DOHH2 (cell line): ENCODE measurements around the gene DSTYK.

Source experiments
- H3F3A ChIP-seq: fragments of 200-600 bp; sonication (generic), shearing (Covaris generic); 2 replicates; pipeline ENCODE4 v1.6.0; 2016; ENCODE audit warnings: antibody characterized with exemption, mild to moderate bottlenecking; ENCODE audit not compliant: control insufficient read depth, insufficient read depth
- H3K27ac ChIP-seq: fragments of 200-600 bp; sonication (generic); 2 replicates; pipeline ENCODE4 v1.5.1; 2014; ENCODE audit warnings: low read depth, mild to moderate bottlenecking, low read length, moderate library complexity
- H3K27me3 ChIP-seq: fragments of 200-600 bp; sonication (generic); 2 replicates; pipeline ENCODE4 v1.6.1; 2014; ENCODE audit warnings: mild to moderate bottlenecking, low read length, mixed read lengths; ENCODE audit not compliant: control insufficient read depth
- H3K36me3 ChIP-seq: fragments of 200-600 bp; sonication (generic); 2 replicates; pipeline ENCODE4 v1.6.1; 2014; ENCODE audit warnings: mild to moderate bottlenecking, low read length, moderate library complexity, mixed read lengths; ENCODE audit not compliant: control insufficient read depth
- H3K4me1 ChIP-seq: fragments of 200-600 bp; sonication (generic); 2 replicates; pipeline ENCODE4 v1.6.1; 2014; ENCODE audit warnings: mild to moderate bottlenecking, low read length, mixed read lengths; ENCODE audit not compliant: control insufficient read depth
- H3K4me2 ChIP-seq: fragments of 200-600 bp; sonication (generic); 2 replicates; pipeline ENCODE4 v1.6.0; 2014; ENCODE audit warnings: mild to moderate bottlenecking, low read length, moderate library complexity
- H3K4me3 ChIP-seq: fragments of 200-600 bp; sonication (generic); 2 replicates; pipeline ENCODE4 v1.5.1; 2014; ENCODE audit warnings: mild to moderate bottlenecking, low read length, mixed read lengths
- H3K79me2 ChIP-seq: fragments of 200-600 bp; sonication (generic); 2 replicates; pipeline ENCODE4 v1.6.1; 2014; ENCODE audit warnings: mild to moderate bottlenecking, low read length, mixed read lengths; ENCODE audit not compliant: control insufficient read depth
- H3K9me2 ChIP-seq: fragments of 200-600 bp; sonication (generic); replicated peaks from 2 replicates; pipeline ENCODE4 v1.6.1; 2014; ENCODE audit warnings: mild to moderate bottlenecking, low read length, mixed read lengths; ENCODE audit not compliant: control insufficient read depth
- H3K9me3 ChIP-seq: fragments of 200-600 bp; sonication (generic); 2 replicates; pipeline ENCODE4 v1.6.1; 2014; ENCODE audit warnings: antibody characterized with exemption, low read length, mixed read lengths; ENCODE audit not compliant: control insufficient read depth, insufficient read depth
- H4K20me1 ChIP-seq: fragments of 200-600 bp; sonication (generic); 2 replicates; pipeline ENCODE4 v1.6.0; 2014; ENCODE audit warnings: low read depth, mild to moderate bottlenecking, antibody characterized with exemption, low read length, moderate library complexity; ENCODE audit not compliant: control insufficient read depth, insufficient read depth
- CTCF ChIP-seq: fragments of 200-600 bp; sonication (generic); IDR thresholded peaks from one replicate; pipeline ENCODE4 v1.5.1; 2014; ENCODE audit warnings: antibody characterized with exemption, mild to moderate bottlenecking, low read depth, low read length; ENCODE audit not compliant: poor library complexity, severe bottlenecking
- EZH2phosphoT487 ChIP-seq: fragments of 200-600 bp; sonication (generic); IDR thresholded peaks from 2 replicates; pipeline ENCODE4 v1.6.1; 2017; ENCODE audit warnings: borderline replicate concordance, mild to moderate bottlenecking, antibody characterized with exemption, low read length, moderate library complexity, mixed read lengths

The DSTYK gene

GRCh38 chr1:205211839-205212536 is 486 bp upstream of the DSTYK start:
- H3K27ac ChIP-seq = peak overlapping the region; percentile 47; the same call in 1 of the 2 replicates

GRCh38 chr1:205210756-205211168 is 740 bp downstream of the DSTYK start:
- Histone ChIP-seq H3K4me1 (peaks cover 22% of the 10 kb centered on the region), H3K36me3 (no peaks in the 10 kb centered on the region), H4K20me1 (no peaks in the 10 kb centered on the region), H3K4me2 (peak overlapping the region; percentile 81), H3K27ac (peak overlapping the region; percentile 47), H3K4me3 (peak overlapping the region; percentile 96), H3K9me3 (no peaks in the 10 kb centered on the region), H3K9me2 (no peaks in the 10 kb centered on the region), H3K27me3 (no peaks in the 10 kb centered on the region), H3F3A (no peaks in the 10 kb centered on the region), H3K79me2 (peaks cover 32% of the 10 kb centered on the region)
- no peak for TF ChIP-seq EZH2phosphoT487
- TF ChIP-seq CTCF = no peak

More at GRCh38 chr1:205211839-205212536, 486 bp upstream of the DSTYK start:
- TF ChIP-seq CTCF = no peak
- TF ChIP-seq EZH2phosphoT487 = no peak
- Histone ChIP-seq H3K9me3 (no peaks in the 10 kb centered on the region), H3F3A (no peaks in the 10 kb centered on the region), H3K4me1 (peaks cover 22% of the 10 kb centered on the region), H3K4me2 (peak overlapping the region; percentile 81), H3K36me3 (no peaks in the 10 kb centered on the region), H3K9me2 (no peaks in the 10 kb centered on the region), H3K4me3 (peak overlapping the region; percentile 96), H3K27me3 (no peaks in the 10 kb centered on the region), H3K79me2 (peaks cover 30% of the 10 kb centered on the region), H4K20me1 (no peaks in the 10 kb centered on the region)

- Histone ChIP-seq H3K27me3 (no peaks in the 10 kb centered on the region), H3K4me3 (no peak overlapping the region), H4K20me1 (no peaks in the 10 kb centered on the region), H3K36me3 (no peaks in the 10 kb centered on the region), H3K27ac (no peak overlapping the region), H3F3A (no peaks in the 10 kb centered on the region), H3K9me2 (no peaks in the 10 kb centered on the region), H3K4me1 (peaks cover 14% of the 10 kb centered on the region), H3K9me3 (no peaks in the 10 kb centered on the region), H3K79me2 (peaks cover 32% of the 10 kb centered on the region), H3K4me2 (no peak overlapping the region)
- no peak for TF ChIP-seq CTCF
- no peak for TF ChIP-seq EZH2phosphoT487
Observed at GRCh38 chr1:205208811-205209210, 2.7 kb downstream of the DSTYK start.
